Muscle layer of colon (tissue), 2 donors: ENCODE data around the gene ARSG.

Experiments used
- H3K27ac ChIP-seq: one replicate; pipeline ENCODE4 v1.7.0; 2013; ENCODE audit warnings: low read depth, mild to moderate bottlenecking, low read length, moderate library complexity
- H3K27me3 ChIP-seq, 2 donors: one replicate each; pipeline ENCODE4 v1.7.0; 2013; ENCODE audit warnings: low read length in 2 of 2, mild to moderate bottlenecking in 2 of 2; ENCODE audit not compliant: insufficient read depth in 2 of 2, control insufficient read depth in 1 of 2
- H3K36me3 ChIP-seq: one replicate; pipeline ENCODE4 v1.7.0; 2013; ENCODE audit warnings: mild to moderate bottlenecking, low read length; ENCODE audit not compliant: insufficient read depth
- H3K4me1 ChIP-seq: one replicate; pipeline ENCODE4 v1.7.0; 2013; ENCODE audit warnings: mild to moderate bottlenecking, low read length; ENCODE audit not compliant: insufficient read depth
- H3K4me3 ChIP-seq, 2 donors: one replicate each; pipeline ENCODE4 v1.7.0; 2013; ENCODE audit warnings: low read length in 2 of 2, low read depth in 1 of 2, mild to moderate bottlenecking in 1 of 2, moderate library complexity in 1 of 2
- H3K9ac ChIP-seq: one replicate; pipeline ENCODE4 v1.7.0; 2013; ENCODE audit warnings: low read length
- H3K9me3 ChIP-seq: one replicate; pipeline ENCODE4 v1.7.0; 2013; ENCODE audit warnings: mild to moderate bottlenecking, low read length
- donor health status: abdominal sarcoma.
- donor health status: Adenocarcinoma of cecum.

ARSG gene

GRCh38 chr17:68435876-68436842, 144.9 kb downstream of the ARSG start:
- Histone ChIP-seq H3K36me3 (peaks cover 35% of the 10 kb centered on the region), H3K9me3 (no peaks in the 10 kb centered on the region), H3K27me3 (no peaks in the 10 kb centered on the region), H3K27ac (no peak overlapping the region), H3K4me3 (no peak overlapping the region), H3K9ac (no peak overlapping the region), H3K4me1 (no peaks in the 10 kb centered on the region)

- H3K9me3 ChIP-seq, result no peaks in the 10 kb centered on the region
- peaks cover 23% of the 10 kb centered on the region for H3K36me3 ChIP-seq
- no peak overlapping the region for H3K27ac ChIP-seq
- no peak overlapping the region for H3K9ac ChIP-seq
- H3K4me3 ChIP-seq, result no peak overlapping the region
- no peaks in the 10 kb centered on the region for H3K27me3 ChIP-seq
- no peaks in the 10 kb centered on the region for H3K4me1 ChIP-seq
Observed at GRCh38 chr17:68437979-68438822, 146.9 kb downstream of the ARSG start.

- H3K9me3 ChIP-seq, result no peaks in the 10 kb centered on the region
- no peak overlapping the region for H3K4me3 ChIP-seq
- H3K4me1 ChIP-seq, result no peaks in the 10 kb centered on the region
- H3K36me3 ChIP-seq, result peaks cover 18% of the 10 kb centered on the region
- no peak overlapping the region for H3K9ac ChIP-seq
- no peaks in the 10 kb centered on the region for H3K27me3 ChIP-seq
- H3K27ac ChIP-seq, result no peak overlapping the region
Observed at GRCh38 chr17:68439656-68440290, 148.5 kb downstream of the ARSG start.

GRCh38 chr17:68440526-68440925, 149.2 kb downstream of the ARSG start:
- H3K27ac ChIP-seq, result no peak overlapping the region

GRCh38 chr17:68441070-68441770, 149.9 kb downstream of the ARSG start:
- Histone ChIP-seq H3K9me3 (no peaks in the 10 kb centered on the region), H3K9ac (no peak overlapping the region), H3K36me3 (peaks cover 11% of the 10 kb centered on the region), H3K27ac (no peak overlapping the region), H3K4me3 (no peak overlapping the region), H3K27me3 (no peaks in the 10 kb centered on the region), H3K4me1 (no peaks in the 10 kb centered on the region)

More at GRCh38 chr17:68440526-68440925, 149.2 kb downstream of the ARSG start:
- Histone ChIP-seq H3K9me3 (no peaks in the 10 kb centered on the region), H3K4me1 (no peaks in the 10 kb centered on the region), H3K36me3 (peaks cover 11% of the 10 kb centered on the region), H3K27me3 (no peaks in the 10 kb centered on the region), H3K9ac (no peak overlapping the region), H3K4me3 (no peak overlapping the region)

- no peak overlapping the region for H3K27ac ChIP-seq
- no peaks in the 10 kb centered on the region for H3K9me3 ChIP-seq
- no peak overlapping the region for H3K9ac ChIP-seq
- no peaks in the 10 kb centered on the region for H3K4me1 ChIP-seq
- H3K4me3 ChIP-seq, result no peak overlapping the region
- peaks cover 29% of the 10 kb centered on the region for H3K36me3 ChIP-seq
- H3K27me3 ChIP-seq, result no peaks in the 10 kb centered on the region
Observed at GRCh38 chr17:68443972-68444464, 152.7 kb downstream of the ARSG start.

GRCh38 chr17:68445671-68446070, 154.4 kb downstream of the ARSG start:
- H3K9me3 ChIP-seq, result no peaks in the 10 kb centered on the region
- H3K9ac ChIP-seq, result no peak overlapping the region
- no peaks in the 10 kb centered on the region for H3K4me1 ChIP-seq
- no peaks in the 10 kb centered on the region for H3K27me3 ChIP-seq
- peaks cover 45% of the 10 kb centered on the region for H3K36me3 ChIP-seq
- H3K27ac ChIP-seq, result no peak overlapping the region
- H3K4me3 ChIP-seq, result no peak overlapping the region

GRCh38 chr17:68446626-68447041, 155.3 kb downstream of the ARSG start:
- Histone ChIP-seq H3K4me1 (no peaks in the 10 kb centered on the region), H3K27ac (no peak overlapping the region), H3K9ac (no peak overlapping the region), H3K27me3 (no peaks in the 10 kb centered on the region), H3K9me3 (no peaks in the 10 kb centered on the region), H3K4me3 (no peak overlapping the region), H3K36me3 (peaks cover 51% of the 10 kb centered on the region)

GRCh38 chr17:68449021-68449739, 157.9 kb downstream of the ARSG start:
- H3K27me3 ChIP-seq, result no peaks in the 10 kb centered on the region
- H3K36me3 ChIP-seq, result peaks cover 56% of the 10 kb centered on the region
- H3K4me3 ChIP-seq, result no peak overlapping the region
- no peak overlapping the region for H3K27ac ChIP-seq
- H3K9me3 ChIP-seq, result no peaks in the 10 kb centered on the region
- no peaks in the 10 kb centered on the region for H3K4me1 ChIP-seq
- no peak overlapping the region for H3K9ac ChIP-seq

- Histone ChIP-seq H3K9ac (no peak overlapping the region), H3K4me1 (no peaks in the 10 kb centered on the region), H3K4me3 (no peak overlapping the region), H3K36me3 (peaks cover 53% of the 10 kb centered on the region), H3K9me3 (no peaks in the 10 kb centered on the region), H3K27me3 (no peaks in the 10 kb centered on the region), H3K27ac (no peak overlapping the region)
Observed at GRCh38 chr17:68450391-68450790, 159.1 kb downstream of the ARSG start.
